NCI-H2107 treated with DMSO at 0.1 percent for 48 hours (cell line): Measurements from ENCODE around the gene MBOAT2.

Experiments
- DNase-seq: peaks from one replicate; lab custom pipeline; 2025; ENCODE audit not compliant: unreplicated experiment; lab: John Stamatoyannopoulos, UW

The MBOAT2 gene

DNA sequence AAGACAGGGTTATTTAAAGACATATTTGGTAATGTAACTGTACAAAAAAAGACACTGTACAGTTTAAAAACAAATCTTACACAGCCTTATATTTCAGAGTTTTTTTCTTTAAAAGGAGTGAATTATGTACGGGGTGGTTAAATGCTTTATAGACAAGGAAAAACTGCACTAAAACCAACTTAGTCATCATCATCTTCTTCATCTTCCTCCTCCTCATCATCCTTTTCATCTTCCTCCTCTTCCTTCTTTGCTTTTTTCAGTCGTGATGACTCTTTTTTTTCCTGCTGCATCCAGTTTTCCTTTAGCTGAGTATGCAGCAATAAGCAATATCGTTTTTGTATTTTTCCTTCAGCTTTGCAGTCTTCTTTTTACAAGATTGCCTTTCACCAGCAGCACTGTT, 14.6 kb upstream of the MBOAT2 start:
- no peak for DNase-seq

DNA sequence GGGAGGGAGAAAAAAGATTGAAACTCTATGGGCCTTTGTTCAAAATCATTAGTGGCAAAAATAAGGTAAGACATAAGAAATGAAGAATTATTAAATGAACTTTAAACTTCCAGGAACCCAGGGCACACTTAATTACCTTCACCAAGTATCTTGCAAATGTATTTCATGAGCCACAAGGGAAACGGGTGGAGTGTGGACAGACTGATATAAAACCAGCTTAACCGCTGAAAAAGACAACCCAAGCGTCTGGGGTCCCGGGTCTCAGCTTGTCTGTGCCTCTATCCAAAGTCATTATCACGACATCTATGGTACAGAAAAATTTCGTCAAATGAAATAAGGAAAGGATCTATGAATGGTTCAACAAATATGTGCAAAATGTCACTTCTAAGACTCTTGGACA, 13.9 kb upstream of the MBOAT2 start:
- no peak for DNase-seq

DNA sequence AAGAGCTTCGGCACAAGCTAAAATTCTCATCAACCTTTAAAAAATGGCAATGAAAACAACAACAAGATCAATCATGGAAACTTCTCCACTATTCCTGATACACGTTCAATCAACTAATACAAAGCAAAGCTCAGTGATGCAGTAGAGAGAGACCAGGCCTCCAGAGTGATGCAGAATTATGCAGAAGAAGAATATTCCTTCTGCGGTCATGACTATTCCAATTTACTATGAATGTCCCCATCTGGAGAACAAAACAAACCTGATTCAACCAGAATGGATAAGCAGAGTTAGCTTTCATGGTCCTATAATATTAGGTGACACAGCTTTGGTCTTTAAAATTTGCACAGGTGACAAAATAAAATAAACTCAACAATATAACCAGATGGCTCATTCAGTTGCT, 12.5 kb upstream of the MBOAT2 start:
- no peak for DNase-seq

DNA sequence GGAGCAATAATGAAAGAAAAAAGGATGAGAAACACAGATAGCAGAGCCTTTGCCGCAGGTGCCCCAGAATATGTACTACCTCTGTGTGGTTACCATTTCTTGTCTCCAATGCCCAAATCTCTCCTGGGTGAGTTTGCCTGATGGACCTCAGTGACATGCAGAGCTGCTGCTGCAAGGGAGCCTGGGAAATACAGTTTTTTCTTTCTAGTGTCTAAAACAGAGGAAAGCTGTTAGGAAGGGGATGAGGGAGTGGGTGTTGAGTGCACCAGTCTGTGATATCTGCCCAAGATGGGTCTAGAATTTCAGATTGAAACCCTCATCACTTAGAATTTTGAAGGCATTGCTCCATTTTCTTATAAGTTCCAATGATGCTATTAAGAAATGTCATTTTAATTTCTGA, 9.9 kb upstream of the MBOAT2 start:
- no peak for DNase-seq

DNA sequence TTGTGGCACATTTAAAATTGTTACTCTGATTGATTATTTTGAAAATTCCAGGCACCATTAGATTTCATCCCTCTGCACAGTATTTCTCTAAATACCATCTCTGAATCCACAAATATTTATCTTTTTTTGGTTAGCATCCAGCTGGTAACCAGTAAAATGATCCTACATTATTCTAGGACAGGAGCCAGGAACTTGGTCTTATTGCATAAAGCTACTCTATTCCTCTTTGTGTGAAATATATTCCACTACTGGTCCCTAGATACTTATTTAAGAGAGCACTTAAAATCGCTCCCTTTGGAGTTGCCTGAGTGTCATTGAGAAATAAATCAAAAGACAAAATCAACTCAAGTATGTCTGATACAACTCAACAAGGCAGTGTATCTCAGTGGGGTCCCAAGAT, 7.4 kb upstream of the MBOAT2 start:
- DNase-seq = peak; percentile 86

DNA sequence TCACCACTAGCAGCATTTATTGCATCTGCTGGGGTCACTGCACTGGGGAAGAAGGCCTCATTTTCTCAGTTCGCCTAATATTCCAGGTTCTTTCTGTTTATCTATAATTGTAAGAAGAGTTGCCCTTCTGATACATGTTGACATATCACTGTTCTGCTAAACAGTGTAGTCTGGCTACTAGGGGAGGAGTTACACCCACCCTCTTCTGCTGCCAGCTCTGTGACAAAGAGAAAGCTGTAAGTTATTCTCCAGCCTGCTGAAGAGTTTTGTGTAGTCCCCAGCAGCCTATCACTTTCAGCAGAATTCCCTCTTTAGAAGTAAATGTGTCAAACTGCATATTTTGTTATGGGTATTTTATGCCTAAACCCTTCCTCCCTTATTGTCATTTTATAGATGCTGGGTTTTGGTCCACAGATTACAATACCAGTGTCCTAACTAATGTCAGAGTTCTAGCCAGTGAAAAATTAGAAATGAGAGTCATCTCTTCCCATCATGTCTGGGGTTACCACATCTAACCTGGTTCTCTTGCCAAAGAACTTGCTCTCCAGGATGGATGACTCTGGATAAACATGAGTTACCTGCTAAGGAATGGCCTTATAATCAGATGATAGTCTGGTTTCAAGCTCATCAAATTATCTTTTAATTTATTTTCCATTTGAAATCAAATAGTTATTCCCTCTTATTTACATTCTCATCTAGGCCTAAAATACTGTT, 5.6 kb upstream of the MBOAT2 start:
- DNase-seq = no peak

DNA sequence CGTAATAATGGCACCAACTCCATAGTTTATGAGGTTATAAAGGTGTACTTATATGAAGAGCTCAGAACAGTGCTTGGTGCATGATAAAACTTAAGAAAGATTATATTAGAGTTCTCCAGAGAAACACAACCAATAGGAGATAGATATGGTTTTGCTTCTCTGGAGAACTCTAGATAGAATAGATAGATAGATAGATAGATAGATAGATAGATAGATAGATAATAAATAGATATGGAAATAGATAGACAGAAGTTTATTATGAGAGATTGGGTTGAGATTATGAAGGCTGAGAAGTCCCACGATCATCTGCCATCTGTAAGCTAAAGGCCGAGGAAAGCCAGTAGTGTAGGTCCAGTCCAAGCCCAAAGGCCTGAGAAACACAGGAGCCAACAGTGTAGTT, 2.9 kb upstream of the MBOAT2 start:
- DNase-seq = no peak

DNA sequence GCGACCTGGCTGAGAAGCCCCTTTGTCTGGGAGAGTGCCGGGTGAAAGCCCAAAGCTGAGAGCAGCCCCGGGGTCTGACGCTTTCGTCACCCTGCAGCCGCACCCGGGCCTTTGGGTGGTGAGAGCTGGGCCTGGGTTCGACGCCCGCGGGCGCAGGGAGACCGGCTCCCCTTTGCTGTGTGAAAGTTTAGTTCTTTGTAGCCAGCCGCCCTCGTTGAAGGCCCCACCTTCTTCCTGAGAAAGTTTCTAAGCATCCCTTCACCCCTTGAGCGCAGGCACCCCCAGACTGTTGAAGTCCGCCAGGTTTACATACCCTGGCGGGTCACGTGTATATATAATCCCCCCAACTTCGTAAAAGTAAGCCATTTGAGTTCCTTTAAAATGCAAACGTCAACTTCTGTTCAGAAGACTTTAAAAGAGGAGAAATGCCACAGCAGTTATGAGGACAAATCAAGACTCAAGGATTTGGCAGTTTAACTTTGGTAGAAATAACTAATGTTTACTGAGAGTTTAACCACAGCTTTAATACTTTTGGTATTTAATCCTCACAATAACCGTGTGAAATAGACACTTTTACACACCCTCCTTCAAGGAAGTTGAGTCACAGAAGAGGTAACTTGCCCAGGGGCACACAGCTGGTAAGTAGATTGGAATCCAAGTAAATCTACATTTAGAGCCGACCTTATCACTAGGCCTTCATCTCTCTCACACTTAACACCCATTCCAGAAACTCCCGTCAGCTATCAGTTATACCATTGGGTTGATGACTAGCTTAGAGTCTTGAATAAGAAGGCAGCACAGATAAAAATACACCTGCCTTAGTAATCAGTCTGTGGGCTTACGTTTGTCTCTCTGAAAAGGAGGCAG, 1.1 kb upstream of the MBOAT2 start:
- no peak for DNase-seq

DNA sequence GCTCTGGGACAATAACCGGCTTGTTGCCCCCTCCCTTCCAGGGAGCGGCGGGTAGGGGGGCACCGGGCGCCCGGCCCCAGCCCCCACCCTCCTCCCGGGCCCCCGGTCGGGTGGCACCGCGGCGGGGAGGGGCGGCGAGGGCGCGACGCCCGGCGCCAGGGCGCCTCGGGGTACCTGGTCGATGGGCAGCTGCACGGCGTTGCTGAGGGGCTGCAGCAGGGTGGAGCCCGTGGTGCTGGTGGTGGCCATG, 193 bp downstream of the MBOAT2 start:
- no peak for DNase-seq

DNA sequence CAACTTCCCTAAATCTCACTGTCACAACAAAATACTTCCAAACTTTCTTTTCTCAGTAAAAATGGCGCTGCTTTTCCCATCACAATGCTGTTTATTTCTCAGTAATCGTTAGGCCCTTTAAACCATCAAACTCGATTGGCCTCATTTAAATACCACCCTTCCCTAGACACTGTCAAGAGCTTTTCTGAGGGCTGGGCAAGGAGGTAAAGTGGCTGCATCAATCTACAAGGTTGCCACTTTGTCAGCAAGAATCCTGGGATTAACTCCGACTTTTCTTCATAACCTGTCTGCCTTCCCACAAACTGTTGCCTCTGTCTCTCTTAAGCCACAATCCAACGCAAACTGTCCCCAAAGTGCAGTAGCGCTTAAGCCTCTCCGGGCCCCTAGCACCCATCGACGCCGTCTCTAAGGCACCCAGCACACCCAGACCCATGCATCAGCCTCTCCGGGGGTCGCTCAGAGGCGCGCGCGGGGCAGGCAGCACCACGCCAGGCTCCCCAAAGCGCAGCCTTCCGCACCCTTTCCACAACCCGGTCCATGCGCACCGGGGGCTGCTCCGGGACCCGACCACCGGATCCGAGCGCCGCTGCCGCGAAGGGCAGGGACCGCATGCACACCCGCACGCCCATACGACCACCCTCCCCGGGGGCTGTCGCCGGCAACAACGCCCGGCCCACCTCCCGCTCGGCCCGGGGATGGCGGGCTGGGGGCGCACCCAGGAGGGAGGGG, 683 bp downstream of the MBOAT2 start:
- peak; percentile 23 for DNase-seq

DNA sequence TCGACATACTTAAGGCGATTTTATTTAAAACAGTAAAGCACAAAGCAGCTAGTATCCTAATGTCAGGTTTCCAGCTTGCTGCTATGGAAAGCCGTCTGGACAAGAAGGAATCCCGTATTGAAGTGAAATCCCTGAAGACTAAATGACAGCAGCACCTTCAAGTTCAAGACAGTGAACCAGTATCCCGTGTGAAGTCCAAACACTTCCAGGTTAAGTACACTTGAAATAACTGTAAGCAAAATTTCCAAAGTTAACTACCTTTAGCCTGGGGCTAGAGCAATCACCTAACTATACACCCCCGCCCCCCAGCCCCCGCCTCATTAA, 1.2 kb downstream of the MBOAT2 start:
- DNase-seq = no peak

DNA sequence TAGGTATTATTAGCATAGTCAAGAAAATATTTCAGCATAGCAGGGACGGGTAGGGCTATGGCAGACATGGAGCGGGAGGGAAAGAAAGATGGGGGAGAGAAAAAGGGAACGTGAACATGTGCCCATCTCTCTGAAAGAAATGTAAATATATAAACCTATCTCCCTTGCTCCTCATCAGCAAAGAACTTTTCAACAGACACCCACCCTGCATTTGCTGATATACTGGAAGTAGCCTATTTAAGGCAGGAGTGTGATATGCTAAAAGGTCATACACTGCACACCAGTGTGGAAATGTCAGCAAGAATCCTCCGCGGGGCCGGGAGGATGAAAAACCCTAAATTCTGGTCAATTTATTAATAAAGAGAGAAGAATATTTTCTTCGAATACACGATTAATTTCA, 1.7 kb downstream of the MBOAT2 start:
- no peak for DNase-seq

DNA sequence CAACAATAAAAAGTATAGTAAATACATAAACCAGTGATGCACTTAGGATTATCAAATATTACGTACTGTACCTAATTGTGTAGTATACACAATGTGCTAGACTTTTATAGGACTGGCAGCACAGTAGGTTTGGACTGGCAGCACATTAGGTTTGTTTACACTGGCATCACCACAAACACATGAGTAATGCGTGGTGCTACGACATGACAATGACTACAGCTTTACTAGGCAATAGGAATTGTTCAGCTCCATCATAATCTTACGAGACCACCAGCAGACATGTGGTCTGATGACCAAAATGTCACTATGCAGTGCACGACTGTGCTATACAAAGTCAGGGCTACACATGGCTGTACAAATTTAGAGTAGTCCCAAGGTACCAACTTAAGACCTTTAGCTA, 2.3 kb downstream of the MBOAT2 start:
- no peak for DNase-seq

DNA sequence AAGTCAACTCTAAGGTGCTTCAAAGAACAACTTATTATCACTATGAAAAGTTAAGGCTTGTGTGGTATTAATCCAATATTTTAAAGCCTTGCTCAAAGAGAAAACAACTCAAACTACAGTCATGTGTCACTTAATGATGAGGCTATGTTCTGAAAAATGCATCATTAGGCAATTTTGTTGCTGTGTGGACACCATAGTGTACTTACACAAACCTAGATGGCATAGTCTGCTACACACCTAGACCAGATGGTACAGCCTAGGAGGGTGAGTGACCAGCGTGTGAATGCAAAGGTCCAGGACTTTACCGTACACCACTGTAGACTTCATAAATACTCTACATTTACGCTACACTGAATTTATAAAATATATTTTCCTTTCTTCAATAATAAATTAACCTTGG, 3.0 kb downstream of the MBOAT2 start:
- no peak for DNase-seq

DNA sequence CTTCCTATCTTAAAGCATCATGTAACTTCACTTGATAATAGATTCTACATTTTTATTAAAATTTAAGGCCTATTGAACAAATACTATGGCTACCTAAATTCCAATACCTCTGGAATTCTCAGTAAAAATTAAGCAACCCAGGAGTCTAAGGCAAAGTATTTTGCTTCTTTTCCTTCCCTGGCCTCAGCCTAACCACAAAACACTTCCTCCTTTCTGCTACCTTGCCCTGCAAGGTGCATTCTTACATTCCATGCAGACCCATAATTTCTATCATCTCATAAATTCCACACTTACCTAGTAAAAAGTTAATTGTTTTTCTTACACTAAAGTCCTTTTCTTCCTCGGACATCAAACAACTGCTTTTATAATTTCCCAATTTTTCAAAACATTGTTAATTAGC, 3.7 kb downstream of the MBOAT2 start:
- no peak for DNase-seq

DNA sequence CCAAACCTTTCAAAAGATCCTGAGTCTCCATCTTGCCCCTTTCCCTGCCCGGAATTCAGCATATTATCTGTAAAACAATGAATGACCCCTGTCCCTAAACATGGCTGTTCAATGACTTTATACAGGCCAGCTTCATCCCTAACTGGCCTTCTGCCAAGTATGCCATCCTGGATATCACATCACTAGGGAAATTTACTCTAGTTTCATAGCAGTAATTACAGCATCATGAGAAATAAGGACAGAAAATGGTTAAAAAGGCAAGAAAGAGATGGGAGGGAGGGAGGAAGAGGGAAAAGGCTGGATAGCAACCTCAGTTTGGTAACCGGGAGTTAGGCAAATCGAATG, 4.4 kb downstream of the MBOAT2 start:
- DNase-seq = no peak

DNA sequence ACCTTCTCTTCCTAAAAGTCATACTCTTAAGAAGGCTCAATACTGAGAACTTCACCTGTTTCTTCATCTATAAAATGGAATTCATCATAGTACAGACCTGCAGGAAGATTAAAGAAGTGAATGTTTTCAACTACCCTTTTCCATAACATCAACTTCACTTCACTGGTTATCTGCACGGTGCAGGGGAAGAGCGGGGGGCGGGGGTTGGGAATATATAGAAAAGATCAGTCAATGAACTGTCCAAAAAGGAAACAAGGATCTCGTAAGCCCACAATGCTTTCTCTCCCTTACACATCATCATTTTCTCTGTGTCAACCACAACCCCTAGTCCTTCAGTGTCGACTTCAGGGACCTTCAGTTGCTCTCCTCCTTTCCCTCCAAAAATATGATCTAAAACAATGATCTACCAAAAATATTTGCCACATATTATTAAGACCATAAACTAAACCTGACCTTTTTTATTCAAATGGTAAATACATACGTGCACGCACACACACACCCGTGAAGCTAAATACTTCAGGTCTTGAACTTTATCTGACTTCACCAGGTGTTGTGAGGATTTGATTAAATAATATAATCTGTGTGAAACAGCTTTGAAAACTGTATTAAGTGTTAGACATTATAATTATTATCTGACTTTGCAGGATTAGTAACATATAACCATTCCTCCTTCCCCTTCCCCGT, 4.9 kb downstream of the MBOAT2 start:
- DNase-seq = no peak

DNA sequence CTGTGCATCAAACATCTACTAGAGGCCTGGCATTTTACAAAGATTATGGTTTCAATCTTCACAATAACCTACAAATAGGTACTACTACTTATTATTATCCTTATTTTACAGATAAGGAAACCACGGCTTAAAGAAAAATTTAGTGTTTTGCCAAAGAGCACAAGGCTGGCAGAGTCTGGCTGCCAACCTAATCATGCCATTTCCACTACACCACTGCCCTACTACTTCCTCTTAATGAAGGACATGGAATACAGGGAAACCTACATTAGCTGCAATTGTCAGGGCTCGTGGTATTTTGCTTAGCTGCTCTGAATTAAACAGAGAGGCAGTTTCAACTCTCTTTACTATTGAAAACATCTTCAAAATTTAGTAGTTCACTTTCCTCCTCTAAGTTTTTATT, 5.9 kb downstream of the MBOAT2 start:
- DNase-seq = no peak

DNA sequence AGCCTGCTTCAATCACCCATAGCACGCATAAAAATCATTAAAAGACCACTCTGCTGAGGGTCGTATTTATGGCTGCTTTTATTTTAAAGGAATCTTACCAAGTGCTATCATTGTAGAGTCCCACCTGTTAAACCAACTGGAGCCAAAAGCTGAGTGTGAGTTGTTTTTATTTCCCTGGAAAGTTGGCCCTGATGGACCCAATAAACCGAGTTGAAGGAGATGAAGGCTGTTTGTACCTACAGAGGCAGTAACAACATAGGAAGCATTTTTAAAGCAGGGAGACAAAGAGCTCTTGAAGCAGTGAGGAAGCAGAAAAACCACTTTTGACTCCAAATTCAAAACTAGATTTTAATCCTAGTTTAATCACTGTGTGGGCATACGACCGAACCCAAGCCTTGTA, 6.4 kb downstream of the MBOAT2 start:
- no peak for DNase-seq

DNA sequence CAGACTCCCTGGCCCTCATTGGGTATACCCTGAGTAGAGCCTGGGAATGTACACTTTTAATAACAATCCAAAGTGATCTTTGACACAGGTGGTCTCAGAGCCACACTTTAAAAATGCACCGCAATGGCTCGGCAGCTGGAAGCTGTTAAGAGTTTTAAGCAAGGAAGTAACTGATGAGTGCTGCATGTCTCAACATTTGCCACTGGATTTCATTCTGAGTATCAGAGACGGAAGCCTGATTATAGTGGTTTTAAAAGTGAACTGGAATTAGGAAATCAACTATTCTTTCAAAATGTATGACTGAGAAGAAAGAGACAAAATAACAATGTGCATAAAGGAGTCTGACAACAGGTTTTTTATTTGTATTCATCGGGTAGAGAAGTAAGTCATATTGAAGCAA, 7.5 kb downstream of the MBOAT2 start:
- no peak for DNase-seq

DNA sequence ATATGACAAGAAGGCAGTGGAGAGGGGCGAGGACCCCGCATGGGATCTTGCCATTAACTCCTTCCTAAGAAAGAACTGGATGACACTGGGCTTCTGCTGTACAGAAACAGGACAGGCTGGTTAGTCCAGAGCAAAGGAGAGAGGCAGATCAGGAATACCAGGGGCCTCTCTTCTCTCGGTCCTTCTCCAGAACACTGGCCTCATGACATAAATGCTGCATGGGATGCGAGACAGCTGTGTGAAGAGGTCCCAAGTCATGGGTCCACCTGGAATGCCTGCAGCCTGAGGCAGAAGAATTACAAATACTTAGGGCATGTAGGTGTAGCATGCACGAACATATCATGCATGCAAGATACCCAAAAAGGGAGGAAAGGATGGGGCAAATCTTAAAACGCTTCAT, 9.1 kb downstream of the MBOAT2 start:
- DNase-seq = no peak

DNA sequence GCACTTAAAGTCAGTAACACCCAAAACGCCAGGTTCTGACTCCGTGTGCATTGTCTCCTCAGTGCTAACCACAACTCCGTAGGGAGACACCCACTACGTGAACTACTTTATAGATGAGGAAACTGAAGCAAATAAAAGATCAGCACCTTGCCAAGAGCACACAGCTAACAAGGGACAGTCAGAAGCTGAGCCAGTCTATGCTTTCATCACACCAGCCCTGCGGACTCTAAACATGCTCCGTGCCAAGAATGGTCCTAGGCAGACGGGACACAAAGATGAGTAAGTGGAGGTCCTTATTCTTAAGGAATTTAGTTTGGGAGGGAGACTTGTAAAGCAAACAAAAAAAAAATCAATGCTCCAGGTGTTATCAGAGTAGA, 9.6 kb downstream of the MBOAT2 start:
- DNase-seq = no peak
